ENCODE measurements around the gene CDRT4.

DNA sequence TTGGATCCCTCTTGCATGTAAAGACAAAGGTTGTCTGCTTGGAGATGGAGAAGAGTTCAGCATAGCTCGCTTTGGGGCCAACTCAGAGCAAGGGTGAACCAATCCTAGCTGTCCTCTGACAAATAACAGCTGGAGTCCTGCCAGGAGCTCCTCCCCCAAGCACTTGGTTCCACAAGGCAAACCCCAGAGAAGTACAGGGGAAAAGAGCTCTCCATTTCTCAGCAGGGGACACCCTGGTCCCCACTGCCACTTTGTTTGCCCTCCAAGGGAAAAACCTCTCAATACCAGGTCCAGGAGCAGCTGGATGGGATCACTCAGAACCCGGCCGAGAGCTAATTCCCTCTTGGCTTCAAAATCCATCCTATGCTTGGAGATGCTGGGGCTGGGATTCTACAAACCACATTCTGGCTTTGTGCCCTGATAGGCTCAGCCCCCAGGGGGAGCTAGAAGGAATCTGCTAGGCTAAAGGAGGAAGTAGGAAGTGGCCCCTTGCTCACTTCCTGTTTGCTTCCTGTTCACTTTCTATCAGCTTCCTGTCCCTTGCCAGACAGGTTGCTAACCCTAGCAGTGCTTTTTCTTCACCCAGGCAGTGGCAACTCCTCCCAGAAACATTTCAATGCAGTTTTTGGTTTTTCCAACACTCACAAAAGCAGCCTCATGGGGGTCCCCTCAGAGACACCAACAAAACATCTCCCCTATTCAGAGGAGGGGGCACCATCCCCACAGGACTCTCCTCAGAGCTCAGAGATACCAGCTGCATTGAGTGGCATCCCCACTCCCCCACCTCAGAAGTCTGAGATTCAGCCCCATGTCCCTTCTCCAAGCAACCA, 30.7 kb downstream of the CDRT4 start:
- peak in 1 of 2 donors; percentile 30 for TF ChIP-seq POLR2A (IDR thresholded peaks at IDR 0.05)
- TF ChIP-seq, protein P1, sequence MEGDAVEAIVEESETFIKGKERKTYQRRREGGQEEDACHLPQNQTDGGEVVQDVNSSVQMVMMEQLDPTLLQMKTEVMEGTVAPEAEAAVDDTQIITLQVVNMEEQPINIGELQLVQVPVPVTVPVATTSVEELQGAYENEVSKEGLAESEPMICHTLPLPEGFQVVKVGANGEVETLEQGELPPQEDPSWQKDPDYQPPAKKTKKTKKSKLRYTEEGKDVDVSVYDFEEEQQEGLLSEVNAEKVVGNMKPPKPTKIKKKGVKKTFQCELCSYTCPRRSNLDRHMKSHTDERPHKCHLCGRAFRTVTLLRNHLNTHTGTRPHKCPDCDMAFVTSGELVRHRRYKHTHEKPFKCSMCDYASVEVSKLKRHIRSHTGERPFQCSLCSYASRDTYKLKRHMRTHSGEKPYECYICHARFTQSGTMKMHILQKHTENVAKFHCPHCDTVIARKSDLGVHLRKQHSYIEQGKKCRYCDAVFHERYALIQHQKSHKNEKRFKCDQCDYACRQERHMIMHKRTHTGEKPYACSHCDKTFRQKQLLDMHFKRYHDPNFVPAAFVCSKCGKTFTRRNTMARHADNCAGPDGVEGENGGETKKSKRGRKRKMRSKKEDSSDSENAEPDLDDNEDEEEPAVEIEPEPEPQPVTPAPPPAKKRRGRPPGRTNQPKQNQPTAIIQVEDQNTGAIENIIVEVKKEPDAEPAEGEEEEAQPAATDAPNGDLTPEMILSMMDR (IDR thresholded peaks at IDR 0.05): peak in 4 of 6 experiments; percentile 7 to 40 (median 29)

Data from thyroid gland (tissue), 4 donors.